A673 (cell line): ENCODE data around the gene CREM. TPM values are rescaled to one million over a fixed set of nuclear protein-coding genes. Genes with fewer than 3 reads are reported as not detected.

Source experiments
- BruUV-seq: library from RNA; stranded (reverse); fragments of 400-500 nt; replicated peaks from 2 replicates; lab custom pipeline; 2021; lab: Mats Ljungman, UMichigan
- CTCF ChIA-PET: fragments of 300-600 bp; sonication (Branson Sonifier 250); formaldehyde crosslinking; loops from one replicate; lab custom pipeline; 2022; ENCODE audit warnings: antibody characterized with exemption; lab: Charles Lee
- POLR2A ChIA-PET: fragments of 300-600 bp; sonication (Branson Sonifier 250); formaldehyde crosslinking; loops from one replicate; lab custom pipeline; 2022; ENCODE audit warnings: antibody characterized with exemption; ENCODE audit not compliant: low non-redundant PET; lab: Charles Lee
- DNase-seq: peaks from one replicate; pipeline ENCODE4 v3.0.0-alpha.2; 2015; ENCODE audit warnings: low spot score
- H3K27ac ChIP-seq: fragments of 200-600 bp; sonication (generic); 2 replicates; pipeline ENCODE4 v1.5.1; 2016; ENCODE audit warnings: mixed run types, low read depth, mild to moderate bottlenecking, mixed read lengths, antibody characterized with exemption, low read length; ENCODE audit not compliant: poor library complexity, severe bottlenecking
- H3K27me3 ChIP-seq: fragments of 200-600 bp; sonication (generic); replicated peaks from 2 replicates; pipeline ENCODE4 v1.6.1; 2017; ENCODE audit warnings: mixed run types, low read depth, mild to moderate bottlenecking, mixed read lengths, antibody characterized with exemption, low read length; ENCODE audit not compliant: insufficient read depth, poor library complexity
- H3K36me3 ChIP-seq: fragments of 200-600 bp; sonication (generic); 2 replicates; pipeline ENCODE4 v1.6.1; 2016; ENCODE audit warnings: mixed run types, mild to moderate bottlenecking, mixed read lengths, antibody characterized with exemption, low read length; ENCODE audit not compliant: insufficient read depth, poor library complexity, severe bottlenecking
- H3K4me1 ChIP-seq: fragments of 200-600 bp; sonication (generic); 2 replicates; pipeline ENCODE4 v1.6.1; 2017; ENCODE audit warnings: mixed run types, mild to moderate bottlenecking, mixed read lengths, antibody characterized with exemption, low read length; ENCODE audit not compliant: insufficient read depth, poor library complexity, severe bottlenecking
- H3K4me3 ChIP-seq: fragments of 200-600 bp; sonication (generic); 2 replicates; pipeline ENCODE4 v1.5.1; 2016; ENCODE audit warnings: low read depth, mixed run types, mild to moderate bottlenecking, mixed read lengths, low read length; ENCODE audit not compliant: poor library complexity, severe bottlenecking
- H3K9me3 ChIP-seq: fragments of 200-600 bp; sonication (generic); 2 replicates; pipeline ENCODE4 v1.6.1; 2016; ENCODE audit warnings: mixed run types, low read depth, mild to moderate bottlenecking, mixed read lengths, antibody characterized with exemption, low read length; ENCODE audit not compliant: poor library complexity, severe bottlenecking
- CTCF ChIP-seq: fragments of 300-800, 200-600 bp; sonication (generic); conservative IDR thresholded peaks from 2 replicates; pipeline ENCODE4 v1.5.1; 2017; ENCODE audit warnings: low read depth, mild to moderate bottlenecking, antibody characterized with exemption, low read length, moderate library complexity, mixed read lengths
- EZH2 ChIP-seq: fragments of 200-600 bp; sonication (generic); IDR thresholded peaks from 2 replicates; pipeline ENCODE4 v1.6.1; 2017; ENCODE audit warnings: borderline replicate concordance, low read depth, mild to moderate bottlenecking, mixed read lengths, antibody characterized with exemption, low read length; ENCODE audit not compliant: poor library complexity, severe bottlenecking
- intact Hi-C: fragments of 100-400 bp; cut with micrococcal nuclease; formaldehyde crosslinking; loops from one replicate; pipeline ENCODE4 v1.10.0; 2022; ENCODE audit not compliant: unreplicated experiment
- microRNA-seq: library from miRNA; unstranded; fragments of <30 nt; microRNA quantifications from one replicate; pipeline ENCODE4 v1.2.0, GENCODE V29; 2021
- total RNA-seq: library from RNA; stranded (reverse); gene quantifications from 2 replicates; pipeline ENCODE4 v1.2.3, GENCODE V29; 2021

CREM gene
- total RNA-seq, 1 experiment from 2014 or later: 66.3 TPM

- H3K27me3 ChIP-seq: no peaks in the 10 kb centered on the region
- no peaks in the 10 kb centered on the region for H3K4me1 ChIP-seq
- intact Hi-C loops: loop anchor here (10.0 kb wide), 2 partner anchors 335 to 1375 kb away; no protein-coding TSS in a partner anchor
- H3K36me3 ChIP-seq: no peaks in the 10 kb centered on the region
- CTCF ChIA-PET: no interaction called here
- BruUV-seq: no TSS peak
- H3K9me3 ChIP-seq: peaks cover 23% of the 10 kb centered on the region
- TF ChIP-seq EZH2: no peak
- TF ChIP-seq CTCF: no peak
- H3K27ac ChIP-seq: peak overlapping the region; percentile 40
- POLR2A ChIA-PET: no interaction called here
- no peak overlapping the region for H3K4me3 ChIP-seq
- DNase-seq: peak; percentile 51
These were observed 133.2 kb downstream of the CREM start for GRCh38 chr10:35259769-35260397.

DNA sequence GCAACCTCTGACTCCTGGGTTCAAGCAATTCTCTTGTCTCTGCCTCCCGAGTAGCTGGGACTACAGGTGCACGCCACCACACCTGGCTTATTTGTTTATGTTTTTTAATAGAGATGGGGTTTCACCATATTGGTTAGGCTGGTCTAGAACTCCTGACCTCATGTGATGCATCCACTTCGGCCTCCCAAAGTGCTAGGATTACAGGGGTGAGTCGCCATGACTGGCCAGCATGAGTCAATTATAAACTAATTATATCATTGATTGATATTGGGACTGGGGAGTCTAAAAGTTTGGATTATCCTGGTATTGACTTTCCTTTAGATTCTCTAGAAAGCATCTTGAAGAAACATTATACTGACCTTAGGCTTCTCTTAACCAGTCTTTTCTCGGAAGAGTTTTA is 135.8 kb downstream of the CREM start:
- H3K4me1 ChIP-seq: peaks cover 4% of the 10 kb centered on the region
- no peak for TF ChIP-seq EZH2
- no peak for TF ChIP-seq CTCF
- H3K36me3 ChIP-seq: no peaks in the 10 kb centered on the region
- H3K27ac ChIP-seq: no peak overlapping the region
- no peaks in the 10 kb centered on the region for H3K27me3 ChIP-seq
- intact Hi-C loops: loop anchor here (10.0 kb wide), 2 partner anchors 332 to 1372 kb away; no protein-coding TSS in a partner anchor
- DNase-seq: no peak
- CTCF ChIA-PET: no interaction called here
- POLR2A ChIA-PET: no interaction called here
- peaks cover 9% of the 10 kb centered on the region for H3K9me3 ChIP-seq
- no TSS peak for BruUV-seq
- no peak overlapping the region for H3K4me3 ChIP-seq

Small RNA genes lying within 50 kb of the gene (microRNA-seq; reads per million reads assigned to microRNA genes)
- gene MIR3611: 14.0 reads per million, percentile 36 among the genes with 10 or more reads in this experiment

Other genes with a start within 250 kb of the CREM start
- gene CUL2, start 36.5 kb upstream of the CREM start, total RNA-seq: 45.2 and 47.0 TPM in 2 replicates
- 84.8 and 85.8 TPM in 2 replicates for gene CCNY, start 209.7 kb downstream of the CREM start, total RNA-seq